Hepatocyte (in vitro differentiated cells): ENCODE measurements around the gene GGT6. TPM values are rescaled to one million over a fixed set of nuclear protein-coding genes. Genes with fewer than 3 reads are reported as not detected.

ENCODE experiments used
- DNase-seq: peaks from one replicate; pipeline ENCODE4 v3.0.0-alpha.2; 2016; ENCODE audit warnings: low spot score
- H2AFZ ChIP-seq: fragments of 200-600 bp; sonication (generic); 2 replicates; pipeline ENCODE4 v1.6.0; 2016; ENCODE audit warnings: antibody characterized with exemption, mild to moderate bottlenecking
- H3K27ac ChIP-seq: fragments of 200-600 bp; sonication (generic); 2 replicates; pipeline ENCODE4 v1.5.1; 2016; ENCODE audit warnings: mild to moderate bottlenecking
- H3K27me3 ChIP-seq: fragments of 200-600 bp; sonication (generic); 2 replicates; pipeline ENCODE4 v1.6.1; 2016
- H3K36me3 ChIP-seq: fragments of 200-600 bp; sonication (generic); replicated peaks from 2 replicates; pipeline ENCODE4 v1.5.1; 2016; ENCODE audit warnings: low read depth; ENCODE audit not compliant: insufficient read depth
- H3K4me1 ChIP-seq: fragments of 200-600 bp; sonication (generic); 2 replicates; pipeline ENCODE4 v1.5.1; 2016; ENCODE audit warnings: mild to moderate bottlenecking, moderate library complexity; ENCODE audit not compliant: insufficient read depth
- H3K4me2 ChIP-seq: fragments of 200-600 bp; sonication (generic); 2 replicates; pipeline ENCODE4 v1.6.0; 2016
- H3K4me3 ChIP-seq: fragments of 200-600 bp; sonication (generic); 2 replicates; pipeline ENCODE4 v1.5.1; 2016; ENCODE audit warnings: mild to moderate bottlenecking
- H3K79me2 ChIP-seq: fragments of 200-600 bp; sonication (generic); 2 replicates; pipeline ENCODE4 v1.6.0; 2017; ENCODE audit warnings: mild to moderate bottlenecking
- H3K9me2 ChIP-seq: fragments of 200-600 bp; sonication (generic); replicated peaks from 2 replicates; pipeline ENCODE4 v1.6.0; 2017; ENCODE audit warnings: mild to moderate bottlenecking; ENCODE audit not compliant: insufficient read depth
- H3K9me3 ChIP-seq: fragments of 200-600 bp; sonication (generic); 2 replicates; pipeline ENCODE4 v1.5.1; 2016; ENCODE audit warnings: low read depth, mild to moderate bottlenecking
- H4K20me1 ChIP-seq: fragments of 200-600 bp; sonication (generic); 2 replicates; pipeline ENCODE4 v1.6.0; 2016; ENCODE audit warnings: mild to moderate bottlenecking; ENCODE audit not compliant: insufficient read depth, poor library complexity, severe bottlenecking
- EZH2 ChIP-seq: fragments of 200-600 bp; sonication (generic); IDR thresholded peaks from 2 replicates; pipeline ENCODE4 v1.6.1; 2016; ENCODE audit warnings: antibody characterized with exemption, mild to moderate bottlenecking, borderline replicate concordance
- EZH2phosphoT487 ChIP-seq: fragments of 200-600 bp; sonication (generic); IDR thresholded peaks from one replicate; pipeline ENCODE4 v1.6.1; 2018; ENCODE audit warnings: antibody characterized with exemption, mild to moderate bottlenecking, low read depth, moderate library complexity; ENCODE audit not compliant: unreplicated experiment, severe bottlenecking
- WGBS: methylation state at CpG from one replicate; pipeline ENCODE4 v1.1.6; 2016; ENCODE audit warnings: low lambda C conversion rate; ENCODE audit errors: missing lambda C conversion rate; 5-methylcytosine and 5-hydroxymethylcytosine counted together
- polyA plus RNA-seq: library from polyadenylated mRNA; unstranded; fragments of >200 nt; fragmentation: Nextera tagmentation; extraction: Ambion mirVana; gene quantifications from 2 replicates; pipeline ENCODE4 v1.2.1, GENCODE V29; 2016
- total RNA-seq: library from RNA; depleted of rRNA; stranded (reverse); fragments of >200 nt; gene quantifications from 2 replicates; pipeline ENCODE4 v1.2.3, GENCODE V29; 2014
- TF ChIP-seq, protein P1 (sequence below): fragments of 200-600 bp; sonication (generic); IDR thresholded peaks from 2 replicates; pipeline ENCODE4 v1.5.1; 2016; ENCODE audit warnings: antibody characterized with exemption, mild to moderate bottlenecking; ENCODE audit not compliant: poor library complexity

GGT6 gene
- total and polyA plus RNA-seq, 2 experiments from 2014 or later, result not detected

DNA sequence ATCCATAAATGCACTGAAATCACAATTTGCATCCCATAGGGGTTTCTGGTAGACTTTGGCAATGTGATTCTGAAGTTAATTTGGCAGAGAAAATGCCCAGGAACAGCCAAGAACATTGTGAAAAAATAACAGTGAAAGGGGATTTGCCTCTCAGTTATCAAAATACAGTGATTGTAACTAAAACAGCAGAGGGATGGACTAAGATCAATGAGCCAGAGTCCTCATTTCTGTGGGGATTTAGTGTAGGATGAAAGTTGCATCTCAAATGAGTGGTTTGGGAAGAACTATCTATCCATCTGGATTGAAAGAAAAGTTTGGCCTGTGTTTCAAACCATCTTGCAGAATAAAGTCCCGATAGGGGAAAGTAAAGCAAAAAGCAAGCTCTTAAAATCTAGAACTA lies 33.2 kb downstream of the GGT6 start:
- no peak for DNase-seq
- H4K20me1 ChIP-seq, result no peaks in the 10 kb centered on the region
- H3K4me1 ChIP-seq, result no peaks in the 10 kb centered on the region
- no peak overlapping the region for H2AFZ ChIP-seq
- no peaks in the 10 kb centered on the region for H3K9me3 ChIP-seq
- no peaks in the 10 kb centered on the region for H3K36me3 ChIP-seq
- H3K9me2 ChIP-seq, result no peaks in the 10 kb centered on the region
- no peak for TF ChIP-seq EZH2phosphoT487
- TF ChIP-seq, protein P1, sequence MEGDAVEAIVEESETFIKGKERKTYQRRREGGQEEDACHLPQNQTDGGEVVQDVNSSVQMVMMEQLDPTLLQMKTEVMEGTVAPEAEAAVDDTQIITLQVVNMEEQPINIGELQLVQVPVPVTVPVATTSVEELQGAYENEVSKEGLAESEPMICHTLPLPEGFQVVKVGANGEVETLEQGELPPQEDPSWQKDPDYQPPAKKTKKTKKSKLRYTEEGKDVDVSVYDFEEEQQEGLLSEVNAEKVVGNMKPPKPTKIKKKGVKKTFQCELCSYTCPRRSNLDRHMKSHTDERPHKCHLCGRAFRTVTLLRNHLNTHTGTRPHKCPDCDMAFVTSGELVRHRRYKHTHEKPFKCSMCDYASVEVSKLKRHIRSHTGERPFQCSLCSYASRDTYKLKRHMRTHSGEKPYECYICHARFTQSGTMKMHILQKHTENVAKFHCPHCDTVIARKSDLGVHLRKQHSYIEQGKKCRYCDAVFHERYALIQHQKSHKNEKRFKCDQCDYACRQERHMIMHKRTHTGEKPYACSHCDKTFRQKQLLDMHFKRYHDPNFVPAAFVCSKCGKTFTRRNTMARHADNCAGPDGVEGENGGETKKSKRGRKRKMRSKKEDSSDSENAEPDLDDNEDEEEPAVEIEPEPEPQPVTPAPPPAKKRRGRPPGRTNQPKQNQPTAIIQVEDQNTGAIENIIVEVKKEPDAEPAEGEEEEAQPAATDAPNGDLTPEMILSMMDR, result no peak
- TF ChIP-seq EZH2, result no peak
- H3K4me2 ChIP-seq, result no peak overlapping the region
- H3K79me2 ChIP-seq, result no peaks in the 10 kb centered on the region
- no peaks in the 10 kb centered on the region for H3K27me3 ChIP-seq
- no peak overlapping the region for H3K27ac ChIP-seq
- WGBS, result 81% methylated on average over 1 of the region's 1 CpG
- no peak overlapping the region for H3K4me3 ChIP-seq

DNA sequence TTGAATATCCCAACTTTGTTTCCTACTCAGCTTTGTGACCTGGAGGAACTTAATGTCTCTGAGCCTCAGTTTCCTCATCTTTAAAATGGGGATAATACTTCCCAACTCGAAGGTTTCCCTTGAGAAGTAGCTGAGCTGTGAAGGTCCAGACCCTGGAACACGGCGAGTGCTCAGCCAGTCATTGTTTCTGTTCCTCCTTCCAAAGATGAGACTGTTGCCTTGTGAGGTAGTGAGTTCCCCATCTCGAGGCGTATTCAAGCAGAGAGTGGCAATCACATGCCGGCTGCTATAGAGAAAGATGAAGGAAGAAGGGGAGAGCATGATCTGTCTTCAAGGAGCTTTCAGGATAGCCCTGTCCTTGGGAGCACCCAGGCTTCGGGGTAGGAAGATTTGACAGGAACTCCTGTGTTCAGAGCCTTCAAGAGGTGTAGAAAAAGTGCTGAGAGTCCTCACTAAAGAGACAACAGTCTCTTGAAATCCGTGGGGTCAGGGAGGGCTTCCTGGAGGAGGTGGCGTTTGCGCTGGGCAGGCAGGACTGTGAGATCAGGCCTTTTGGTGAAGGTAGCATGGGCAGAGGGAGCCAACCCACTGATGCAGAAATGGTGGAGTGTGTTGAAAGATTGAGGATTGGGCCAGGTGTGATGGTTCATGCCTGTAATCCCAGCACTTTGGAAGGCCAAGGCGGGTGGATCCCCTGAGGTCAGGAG lies 34.5 kb downstream of the GGT6 start:
- TF ChIP-seq EZH2 (no peak), EZH2phosphoT487 (no peak)
- TF ChIP-seq, protein P1, result no peak
- WGBS, result 86% methylated on average over 11 of the region's 11 CpGs
- no peaks in the 10 kb centered on the region for H3K36me3 ChIP-seq
- no peaks in the 10 kb centered on the region for H3K79me2 ChIP-seq
- H3K4me3 ChIP-seq, result no peak overlapping the region
- H3K27me3 ChIP-seq, result no peaks in the 10 kb centered on the region
- no peak overlapping the region for H3K4me2 ChIP-seq
- H3K27ac ChIP-seq, result no peak overlapping the region
- no peak for DNase-seq
- no peak overlapping the region for H2AFZ ChIP-seq
- no peaks in the 10 kb centered on the region for H4K20me1 ChIP-seq
- no peaks in the 10 kb centered on the region for H3K9me3 ChIP-seq
- no peaks in the 10 kb centered on the region for H3K9me2 ChIP-seq
- H3K4me1 ChIP-seq, result peaks cover 8% of the 10 kb centered on the region

DNA sequence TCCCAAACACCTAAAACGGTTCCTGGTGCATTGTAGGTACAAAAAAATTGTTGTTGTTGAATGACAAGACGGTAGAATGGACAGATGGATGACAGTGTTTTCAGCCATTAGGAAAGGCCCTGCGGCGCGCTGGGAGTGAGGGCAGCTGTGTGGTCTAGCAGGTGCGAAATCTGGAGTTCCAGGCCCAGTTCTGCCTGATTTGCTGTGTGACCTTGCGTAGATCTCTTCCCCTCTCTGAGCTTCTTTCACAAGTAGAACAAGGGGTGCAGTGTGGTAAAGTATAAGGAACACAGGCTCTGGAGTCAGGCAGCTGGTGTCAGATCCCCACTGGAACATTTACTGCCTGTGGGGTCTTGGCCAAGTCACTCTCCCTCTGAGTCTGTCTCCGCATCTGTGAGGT lies 36.4 kb downstream of the GGT6 start:
- TF ChIP-seq EZH2phosphoT487 (no peak), EZH2 (no peak)
- TF ChIP-seq, protein P1, result no peak
- no peak overlapping the region for H3K4me3 ChIP-seq
- H3K27me3 ChIP-seq, result no peaks in the 10 kb centered on the region
- H3K27ac ChIP-seq, result no peak overlapping the region
- WGBS, result 84% methylated on average over 8 of the region's 8 CpGs
- H2AFZ ChIP-seq, result no peak overlapping the region
- H3K9me3 ChIP-seq, result no peaks in the 10 kb centered on the region
- no peak overlapping the region for H3K4me2 ChIP-seq
- no peak for DNase-seq
- no peaks in the 10 kb centered on the region for H3K36me3 ChIP-seq
- no peaks in the 10 kb centered on the region for H3K79me2 ChIP-seq
- H3K9me2 ChIP-seq, result no peaks in the 10 kb centered on the region
- H3K4me1 ChIP-seq, result peaks cover 21% of the 10 kb centered on the region
- no peaks in the 10 kb centered on the region for H4K20me1 ChIP-seq

DNA sequence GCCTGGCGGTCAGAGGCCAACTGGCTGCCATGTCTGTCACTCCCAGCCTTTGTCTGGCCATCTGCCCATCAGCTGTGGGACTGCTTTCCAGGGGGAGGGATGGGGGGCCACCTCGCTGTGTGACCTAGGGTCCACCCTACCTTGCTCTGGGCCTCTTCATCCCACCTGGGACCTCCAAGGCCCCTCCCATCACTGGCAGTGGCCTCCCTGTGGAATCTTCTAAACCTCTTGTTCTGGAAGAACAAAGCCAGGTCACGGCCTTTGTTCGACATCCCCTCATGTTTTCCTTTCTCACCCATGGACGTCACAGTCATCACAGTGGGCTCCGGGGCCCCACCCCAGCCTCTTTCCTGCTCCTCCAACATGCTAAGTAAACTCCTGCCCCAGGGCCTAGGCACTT lies 37.7 kb downstream of the GGT6 start:
- no peak for DNase-seq
- Histone ChIP-seq H3K27me3 (no peaks in the 10 kb centered on the region), H3K27ac (no peak overlapping the region), H3K9me3 (no peaks in the 10 kb centered on the region), H3K79me2 (no peaks in the 10 kb centered on the region), H3K36me3 (no peaks in the 10 kb centered on the region), H3K9me2 (no peaks in the 10 kb centered on the region), H2AFZ (no peak overlapping the region), H3K4me2 (no peak overlapping the region), H3K4me1 (peaks cover 21% of the 10 kb centered on the region), H4K20me1 (no peaks in the 10 kb centered on the region), H3K4me3 (no peak overlapping the region)
- WGBS, result 84% methylated on average over 6 of the region's 6 CpGs
- TF ChIP-seq, protein P1, result no peak
- TF ChIP-seq EZH2phosphoT487 (no peak), EZH2 (no peak)
